ENCODE results near the gene SZT2.

SZT2 gene

DNA sequence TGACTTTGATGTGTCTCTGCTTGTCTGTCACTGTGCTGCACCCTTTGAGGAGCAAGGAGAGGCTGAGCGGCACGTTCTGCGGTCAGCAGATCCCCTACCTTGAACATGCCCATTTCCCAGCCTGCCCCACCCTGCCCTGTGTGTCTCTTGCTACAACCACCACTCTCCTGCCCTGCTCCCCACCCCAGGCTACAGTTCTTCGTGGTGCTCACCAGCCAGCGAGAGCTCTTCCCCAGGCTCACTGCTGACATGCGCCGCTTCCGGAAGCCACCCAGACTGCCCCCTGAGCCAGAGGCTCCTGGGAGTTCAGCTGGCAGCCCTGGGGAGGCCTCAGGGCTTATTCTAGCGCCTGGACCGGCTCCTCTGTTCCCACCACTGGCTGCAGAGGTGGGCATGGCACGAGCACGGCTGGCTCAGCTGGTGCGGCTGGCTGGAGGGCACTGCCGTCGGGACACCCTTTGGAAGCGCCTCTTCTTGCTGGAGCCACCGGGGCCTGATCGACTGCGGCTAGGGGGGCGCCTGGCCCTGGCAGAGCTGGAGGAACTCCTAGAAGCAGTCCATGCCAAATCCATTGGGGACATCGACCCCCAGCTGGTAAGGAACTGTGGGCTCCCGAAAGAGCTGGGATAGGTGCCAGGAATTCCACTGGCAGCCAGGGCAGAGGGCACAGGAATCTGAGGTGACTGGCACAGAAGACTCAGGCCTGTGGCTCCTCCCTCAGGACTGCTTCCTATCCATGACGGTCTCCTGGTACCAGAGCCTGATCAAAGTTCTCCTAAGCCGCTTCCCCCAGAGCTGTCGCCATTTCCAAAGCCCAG is 58.4 kb downstream of the SZT2 start:
- no peak overlapping the region for H3K4me2 ChIP-seq (ENCODE audit: insufficient read depth, low read length)
- DNase-seq (no peak), ATAC-seq (ENCODE audit: insufficient read depth, low read depth) (no peak)
- H3K4me1 ChIP-seq (ENCODE audit: insufficient read depth, low read length), result peaks cover 14% of the 10 kb centered on the region
- H3K27ac ChIP-seq (ENCODE audit: low read length), result no peak overlapping the region
- H3K79me2 ChIP-seq (ENCODE audit: insufficient read depth, low read length), result peaks cover 9% of the 10 kb centered on the region
- TF ChIP-seq, protein P1, sequence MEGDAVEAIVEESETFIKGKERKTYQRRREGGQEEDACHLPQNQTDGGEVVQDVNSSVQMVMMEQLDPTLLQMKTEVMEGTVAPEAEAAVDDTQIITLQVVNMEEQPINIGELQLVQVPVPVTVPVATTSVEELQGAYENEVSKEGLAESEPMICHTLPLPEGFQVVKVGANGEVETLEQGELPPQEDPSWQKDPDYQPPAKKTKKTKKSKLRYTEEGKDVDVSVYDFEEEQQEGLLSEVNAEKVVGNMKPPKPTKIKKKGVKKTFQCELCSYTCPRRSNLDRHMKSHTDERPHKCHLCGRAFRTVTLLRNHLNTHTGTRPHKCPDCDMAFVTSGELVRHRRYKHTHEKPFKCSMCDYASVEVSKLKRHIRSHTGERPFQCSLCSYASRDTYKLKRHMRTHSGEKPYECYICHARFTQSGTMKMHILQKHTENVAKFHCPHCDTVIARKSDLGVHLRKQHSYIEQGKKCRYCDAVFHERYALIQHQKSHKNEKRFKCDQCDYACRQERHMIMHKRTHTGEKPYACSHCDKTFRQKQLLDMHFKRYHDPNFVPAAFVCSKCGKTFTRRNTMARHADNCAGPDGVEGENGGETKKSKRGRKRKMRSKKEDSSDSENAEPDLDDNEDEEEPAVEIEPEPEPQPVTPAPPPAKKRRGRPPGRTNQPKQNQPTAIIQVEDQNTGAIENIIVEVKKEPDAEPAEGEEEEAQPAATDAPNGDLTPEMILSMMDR (IDR thresholded peaks at IDR 0.05; ENCODE audit: borderline replicate concordance, extremely low read depth, low read length, poor library complexity, severe bottlenecking), result no peak
- TF ChIP-seq EZH2 (IDR thresholded peaks at IDR 0.05; ENCODE audit: borderline replicate concordance, low read depth, low read length, severe bottlenecking), result no peak
- peaks cover 92% of the 10 kb centered on the region for H3K36me3 ChIP-seq (ENCODE audit: insufficient read depth, low read length)
- no peak overlapping the region for H3K4me3 ChIP-seq (ENCODE audit: low read depth in 1 of 2, low read length in 2 of 2)
- H2AFZ ChIP-seq (ENCODE audit: low read depth, low read length), result no peak overlapping the region
- H3K9me3 ChIP-seq (ENCODE audit: insufficient read depth, low read length, severe bottlenecking), result no peaks in the 10 kb centered on the region
- H3K27me3 ChIP-seq (ENCODE audit: insufficient read depth, low read length, poor library complexity), result no peaks in the 10 kb centered on the region
- H3K9ac ChIP-seq (ENCODE audit: low read depth, low read length), result no peak overlapping the region
- no peaks in the 10 kb centered on the region; the same call in 1 of the 2 replicates for H4K20me1 ChIP-seq (ENCODE audit: insufficient read depth, low read length)

DNA sequence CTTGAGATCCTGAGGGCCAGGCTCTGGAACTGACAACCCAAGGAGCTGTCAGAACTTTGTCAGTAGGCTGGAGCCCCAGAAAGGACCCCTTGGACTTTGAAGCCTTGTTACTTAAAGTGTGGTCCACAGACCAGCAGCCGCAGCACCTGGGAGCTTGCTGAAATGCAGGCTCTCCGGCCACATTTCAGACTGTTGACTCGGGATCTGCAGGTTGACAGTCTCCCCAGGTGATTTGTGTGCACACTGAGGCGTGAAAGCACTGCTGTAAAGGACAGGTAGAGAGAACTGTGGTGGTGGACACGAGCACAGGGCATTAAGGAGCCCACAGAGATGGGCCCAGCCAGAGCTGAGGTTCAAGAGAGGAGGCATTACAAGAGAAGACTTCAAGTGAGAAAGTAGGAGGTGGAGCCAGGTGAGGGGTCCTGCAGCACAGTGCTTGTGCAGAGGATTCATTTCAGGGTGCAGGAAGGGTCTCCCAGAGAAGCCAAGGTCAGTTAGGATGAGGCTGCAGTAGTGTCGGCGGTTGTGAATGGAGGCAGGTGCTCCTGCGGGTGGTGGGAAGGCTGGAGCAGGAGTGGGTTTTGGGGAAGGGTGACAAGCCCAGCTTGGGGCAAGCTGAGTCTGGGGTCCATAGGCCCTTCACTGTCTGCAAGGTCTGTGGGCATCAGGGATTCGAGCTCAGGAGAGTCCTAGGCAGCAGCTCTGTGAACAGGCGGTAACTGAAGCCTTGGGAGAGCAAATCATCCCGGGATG is 59.4 kb downstream of the SZT2 start:
- Histone ChIP-seq H3K36me3 (ENCODE audit: insufficient read depth, low read length) (peaks cover 82% of the 10 kb centered on the region), H3K27ac (ENCODE audit: low read length) (no peak overlapping the region)

DNA sequence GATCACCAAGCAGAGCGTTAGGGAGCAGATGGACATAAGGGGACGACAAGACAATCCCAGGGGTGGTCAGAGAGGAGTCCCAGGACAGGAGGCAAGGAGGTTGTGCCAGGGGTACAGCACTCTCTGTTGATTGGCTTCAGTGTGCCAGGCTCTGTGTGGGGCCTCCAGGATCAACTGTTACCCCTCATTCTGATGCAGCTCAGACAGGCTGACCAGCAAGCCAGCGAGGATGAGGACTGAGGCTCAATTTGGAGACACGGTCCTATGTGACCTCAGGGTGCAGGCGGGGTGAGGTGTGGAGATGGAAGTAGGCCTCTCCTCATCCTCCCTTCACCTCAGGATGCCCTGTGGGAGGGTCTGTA is 60.0 kb downstream of the SZT2 start:
- peaks cover 25% of the 10 kb centered on the region for H3K4me1 ChIP-seq (ENCODE audit: insufficient read depth, low read length)
- no peak overlapping the region for H3K27ac ChIP-seq (ENCODE audit: low read length)
- no peak overlapping the region for H2AFZ ChIP-seq (ENCODE audit: low read depth, low read length)
- H3K9me3 ChIP-seq (ENCODE audit: insufficient read depth, low read length, severe bottlenecking), result no peaks in the 10 kb centered on the region
- no peak for ATAC-seq (ENCODE audit: insufficient read depth, low read depth)
- H3K4me3 ChIP-seq (ENCODE audit: low read depth in 1 of 2, low read length in 2 of 2), result no peak overlapping the region
- no peak for DNase-seq
- H4K20me1 ChIP-seq (ENCODE audit: insufficient read depth, low read length), result no peaks in the 10 kb centered on the region; the same call in 1 of the 2 replicates
- peaks cover 77% of the 10 kb centered on the region for H3K36me3 ChIP-seq (ENCODE audit: insufficient read depth, low read length)
- H3K4me2 ChIP-seq (ENCODE audit: insufficient read depth, low read length), result no peak overlapping the region
- no peak for TF ChIP-seq EZH2 (IDR thresholded peaks at IDR 0.05; ENCODE audit: borderline replicate concordance, low read depth, low read length, severe bottlenecking)
- TF ChIP-seq, protein P1 (IDR thresholded peaks at IDR 0.05; ENCODE audit: borderline replicate concordance, extremely low read depth, low read length, poor library complexity, severe bottlenecking), result no peak
- H3K9ac ChIP-seq (ENCODE audit: low read depth, low read length), result no peak overlapping the region
- peaks cover 19% of the 10 kb centered on the region for H3K79me2 ChIP-seq (ENCODE audit: insufficient read depth, low read length)
- no peaks in the 10 kb centered on the region for H3K27me3 ChIP-seq (ENCODE audit: insufficient read depth, low read length, poor library complexity)

More for the DNA sequence above, 59.4 kb downstream of the SZT2 start:
- TF ChIP-seq EZH2 (IDR thresholded peaks at IDR 0.05; ENCODE audit: borderline replicate concordance, low read depth, low read length, severe bottlenecking), result no peak
- TF ChIP-seq, protein P1 (IDR thresholded peaks at IDR 0.05; ENCODE audit: borderline replicate concordance, extremely low read depth, low read length, poor library complexity, severe bottlenecking), result no peak
- H3K9me3 ChIP-seq (ENCODE audit: insufficient read depth, low read length, severe bottlenecking), result no peaks in the 10 kb centered on the region
- H3K4me2 ChIP-seq (ENCODE audit: insufficient read depth, low read length), result no peak overlapping the region
- DNase-seq (no peak), ATAC-seq (ENCODE audit: insufficient read depth, low read depth) (no peak)
- H3K4me1 ChIP-seq (ENCODE audit: insufficient read depth, low read length), result peaks cover 19% of the 10 kb centered on the region
- H3K27me3 ChIP-seq (ENCODE audit: insufficient read depth, low read length, poor library complexity), result no peaks in the 10 kb centered on the region
- no peaks in the 10 kb centered on the region; the same call in 1 of the 2 replicates for H4K20me1 ChIP-seq (ENCODE audit: insufficient read depth, low read length)
- no peak overlapping the region for H2AFZ ChIP-seq (ENCODE audit: low read depth, low read length)
- no peak overlapping the region for H3K9ac ChIP-seq (ENCODE audit: low read depth, low read length)
- peaks cover 14% of the 10 kb centered on the region for H3K79me2 ChIP-seq (ENCODE audit: insufficient read depth, low read length)
- no peak overlapping the region for H3K4me3 ChIP-seq (ENCODE audit: low read depth in 1 of 2, low read length in 2 of 2)
